Measurements from ENCODE around the gene LONRF3. TPM values are rescaled to one million over a fixed set of nuclear protein-coding genes. Genes with fewer than 3 reads are reported as not detected.
"Not testable (repeated sequence)": the region's sequence is repeated elsewhere in the genome, so short reads cannot be mapped to it uniquely, and the experiment has no call there.

LONRF3 gene
- polyA plus RNA-seq, 3 donors from 2014 or later, result 1.8 to 3.0 (median 2.3) TPM

GRCh38 chrX:118973389-118974087, 880 bp upstream of the LONRF3 start:
- H3K27me3 Mint-ChIP-seq (ENCODE audit: low read depth in 3 of 3), result peaks cover 14 to 18% (median 14%) of the 10 kb centered on the region in 3 donors
- no peaks in the 10 kb centered on the region for H3K9me3 Mint-ChIP-seq
- peaks cover 26 to 28% of the 10 kb centered on the region in 2 donors for H3K4me1 Mint-ChIP-seq
- H3K36me3 Mint-ChIP-seq, result no peaks in the 10 kb centered on the region
- H3K27ac Mint-ChIP-seq, result peak overlapping the region in 1 of 6 donors; percentile 96
- H3K4me3 Mint-ChIP-seq, result peak overlapping the region; percentile 35 to 89 (median 83)
- DNase-seq, result no peak

GRCh38 chrX:118974908-118975671, 672 bp downstream of the LONRF3 start:
- Mint-ChIP-seq H3K36me3 (no peaks in the 10 kb centered on the region), H3K27ac (peak overlapping the region; percentile 90 to 99 (median 96)), H3K27me3 (ENCODE audit: low read depth in 3 of 3) (peaks cover 14 to 18% (median 14%) of the 10 kb centered on the region in 3 donors), H3K9me3 (no peaks in the 10 kb centered on the region), H3K4me3 (peak overlapping the region; percentile 88 to 99 (median 89)), H3K4me1 (peaks cover 26 to 28% of the 10 kb centered on the region in 2 donors)
- DNase-seq, result peak; percentile 71 to 76 (median 74)

DNA sequence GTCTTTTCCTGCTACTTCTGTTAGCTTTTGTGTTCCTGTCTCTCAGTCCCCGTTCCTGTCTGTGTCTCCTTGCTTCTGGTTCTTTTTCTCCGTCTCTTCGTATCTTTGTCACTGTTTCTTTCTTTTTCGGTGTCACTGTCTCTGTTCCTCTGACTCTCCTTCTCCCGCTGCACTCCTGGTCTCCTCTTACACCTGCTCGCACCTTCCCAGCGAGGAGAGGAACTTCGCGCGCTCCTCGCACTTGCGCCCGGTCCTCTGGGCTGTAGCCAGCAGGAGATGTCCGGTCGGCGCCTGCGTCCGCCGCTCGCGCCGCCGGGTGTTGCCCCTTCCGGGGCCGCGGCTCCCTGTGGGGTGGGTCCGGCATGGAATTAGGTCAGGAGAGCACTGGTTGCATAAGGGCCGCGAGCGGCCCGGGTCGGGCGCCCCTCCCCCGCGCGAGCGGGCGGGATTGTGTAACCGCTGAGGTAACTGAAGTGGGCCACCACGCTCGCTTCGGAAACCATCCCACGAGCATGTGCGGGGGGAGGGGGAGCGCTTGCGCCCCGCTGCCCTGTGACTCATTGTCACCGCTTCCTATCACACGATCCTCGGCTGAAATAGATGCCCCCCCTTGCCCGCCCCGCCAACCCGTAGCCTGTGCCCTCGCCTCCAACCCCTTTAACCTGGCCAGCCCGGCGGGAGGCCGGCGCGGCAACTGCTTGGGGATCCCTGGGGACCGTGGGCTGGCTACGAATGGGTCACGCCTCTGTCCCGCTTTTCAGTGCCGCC, 1.6 kb downstream of the LONRF3 start:
- peaks cover 14 to 18% (median 14%) of the 10 kb centered on the region in 3 donors for H3K27me3 Mint-ChIP-seq (ENCODE audit: low read depth in 3 of 3)
- peak overlapping the region; percentile 89 to 99 (median 95) for H3K27ac Mint-ChIP-seq
- no peaks in the 10 kb centered on the region for H3K9me3 Mint-ChIP-seq
- H3K36me3 Mint-ChIP-seq, result no peaks in the 10 kb centered on the region
- peak overlapping the region; percentile 87 to 99 (median 89) for H3K4me3 Mint-ChIP-seq
- H3K4me1 Mint-ChIP-seq, result peaks cover 26 to 28% of the 10 kb centered on the region in 2 donors
- peak; percentile 77 to 83 (median 77) for DNase-seq

DNA sequence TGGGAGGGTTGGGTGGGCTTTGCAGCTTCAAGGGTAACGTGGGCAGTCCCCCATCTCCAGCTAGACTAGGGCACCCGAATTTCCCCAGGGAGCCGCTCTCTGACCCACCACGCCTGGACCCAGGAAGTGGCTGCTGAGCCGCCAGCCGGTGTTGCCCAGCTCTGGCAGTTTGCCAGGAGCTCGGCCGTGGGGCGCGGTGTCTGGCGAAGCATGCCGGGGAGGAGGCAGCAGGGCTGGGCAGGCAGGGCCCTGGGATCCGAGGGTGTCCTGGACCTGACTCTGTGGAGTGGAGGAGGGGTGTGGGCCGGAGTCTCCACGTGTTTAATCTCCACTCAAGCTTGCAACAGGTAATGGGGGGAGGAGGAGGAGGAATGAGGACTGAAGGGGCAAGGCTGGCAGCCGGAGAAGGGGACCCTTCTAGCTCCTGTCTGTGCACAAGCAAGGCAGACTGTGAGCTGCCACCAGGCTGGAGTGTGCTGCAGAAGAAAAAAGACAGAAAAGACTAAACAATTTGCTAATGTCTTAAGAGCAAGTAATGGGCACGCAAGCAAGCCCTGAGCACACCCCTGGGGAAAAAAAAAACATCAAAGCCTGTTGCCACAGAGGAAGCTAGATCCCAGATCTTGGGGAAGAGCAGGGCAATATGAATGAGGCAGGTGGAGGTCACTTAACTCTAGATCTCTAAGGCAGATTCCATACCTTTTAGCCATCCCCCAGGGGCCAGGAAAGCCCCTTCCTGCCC, 2.4 kb downstream of the LONRF3 start:
- Mint-ChIP-seq H3K27me3 (ENCODE audit: low read depth in 3 of 3) (peaks cover 11 to 18% (median 14%) of the 10 kb centered on the region in 3 donors), H3K36me3 (no peaks in the 10 kb centered on the region), H3K9me3 (no peaks in the 10 kb centered on the region), H3K4me1 (peaks cover 26 to 28% of the 10 kb centered on the region in 2 donors), H3K27ac (peak overlapping the region in 5 of 6 donors; percentile 45 to 90 (median 69)), H3K4me3 (peak overlapping the region; percentile 60 to 99 (median 89))
- DNase-seq, result peak; percentile 45 to 46 (median 46)

DNA sequence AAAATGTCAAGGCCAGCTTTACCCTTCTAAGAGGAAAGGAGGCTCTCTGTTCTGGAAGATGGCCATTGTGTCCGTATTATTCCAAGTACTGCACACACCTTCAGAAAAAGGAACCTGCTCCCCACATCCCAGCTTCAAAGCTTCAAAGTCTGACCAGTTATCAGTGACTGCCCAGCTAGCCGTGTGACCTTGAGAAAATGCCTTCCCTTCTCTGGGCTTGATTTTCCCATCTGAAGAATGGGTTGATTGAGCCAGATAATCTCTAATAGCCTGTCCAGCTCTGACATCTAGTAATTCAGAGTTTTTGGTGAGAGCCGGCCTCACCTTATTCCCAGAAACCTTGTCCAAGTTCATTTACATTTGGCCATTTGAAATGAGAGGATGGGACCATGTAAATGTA, 3.0 kb downstream of the LONRF3 start:
- peak overlapping the region; percentile 10 to 99 (median 88) for H3K4me3 Mint-ChIP-seq
- H3K4me1 Mint-ChIP-seq, result peaks cover 26 to 28% of the 10 kb centered on the region in 2 donors
- no peak for DNase-seq
- H3K27me3 Mint-ChIP-seq (ENCODE audit: low read depth in 3 of 3), result peaks cover 11 to 18% (median 14%) of the 10 kb centered on the region in 3 donors
- no peaks in the 10 kb centered on the region for H3K9me3 Mint-ChIP-seq
- H3K27ac Mint-ChIP-seq, result peak overlapping the region in 3 of 6 donors; percentile 45 to 90 (median 45)
- H3K36me3 Mint-ChIP-seq, result peaks cover 0 to 1% (median 0%) of the 10 kb centered on the region in 3 donors

DNA sequence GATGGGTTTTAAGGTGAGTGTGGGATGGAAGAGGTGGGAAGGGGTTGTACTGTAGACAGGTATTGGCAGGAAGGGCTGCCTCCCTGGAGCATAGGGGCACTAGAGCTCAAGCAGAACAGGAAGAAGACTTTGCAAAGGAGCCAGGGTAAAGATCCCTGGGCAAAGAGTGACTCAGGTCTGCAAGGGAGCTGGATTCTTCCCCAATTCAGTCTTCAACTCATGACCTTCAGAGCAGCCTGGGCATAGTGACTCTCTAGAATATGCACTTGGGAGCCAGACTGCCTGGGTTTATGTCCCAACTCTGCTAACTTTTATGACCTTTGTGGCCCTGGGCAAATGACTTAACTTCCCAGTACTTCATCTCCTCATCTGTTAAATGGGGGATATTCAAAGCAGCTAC, 4.0 kb downstream of the LONRF3 start:
- Mint-ChIP-seq H3K27me3 (ENCODE audit: low read depth in 3 of 3) (peaks cover 12 to 14% (median 14%) of the 10 kb centered on the region in 3 donors), H3K4me3 (no peak overlapping the region), H3K4me1 (peaks cover 26 to 27% of the 10 kb centered on the region in 2 donors), H3K36me3 (peaks cover 0 to 9% (median under 1%) of the 10 kb centered on the region in 3 donors), H3K9me3 (no peaks in the 10 kb centered on the region), H3K27ac (no peak overlapping the region)
- DNase-seq, result no peak

GRCh38 chrX:118980761-118981160, 6.3 kb downstream of the LONRF3 start:
- H3K4me1 Mint-ChIP-seq, result peaks cover 14 to 18% of the 10 kb centered on the region in 2 donors
- peaks cover 0 to 9% (median 6%) of the 10 kb centered on the region in 3 donors for H3K36me3 Mint-ChIP-seq
- no peaks in the 10 kb centered on the region for H3K9me3 Mint-ChIP-seq
- no peak overlapping the region for H3K4me3 Mint-ChIP-seq
- H3K27ac Mint-ChIP-seq, result no peak overlapping the region
- peaks cover 3 to 8% (median 3%) of the 10 kb centered on the region in 3 donors for H3K27me3 Mint-ChIP-seq (ENCODE audit: low read depth in 3 of 3)
- DNase-seq, result no peak

GRCh38 chrX:118983513-118983912, 9.1 kb downstream of the LONRF3 start:
- H3K4me1 Mint-ChIP-seq, result no peaks in the 10 kb centered on the region
- H3K36me3 Mint-ChIP-seq, result peaks cover 4 to 15% (median 9%) of the 10 kb centered on the region in 3 donors
- peak overlapping the region in 1 of 6 donors; percentile 48 for H3K27ac Mint-ChIP-seq
- no peaks in the 10 kb centered on the region for H3K9me3 Mint-ChIP-seq
- no peak for DNase-seq
- no peak overlapping the region for H3K4me3 Mint-ChIP-seq
- H3K27me3 Mint-ChIP-seq (ENCODE audit: low read depth in 3 of 3), result peaks cover 2 to 6% (median 3%) of the 10 kb centered on the region in 3 donors

GRCh38 chrX:118988911-118989310, 14.5 kb downstream of the LONRF3 start:
- Mint-ChIP-seq H3K4me1 (peaks cover 9% of the 10 kb centered on the region in 2 donors), H3K27ac (no peak overlapping the region), H3K4me3 (no peak overlapping the region), H3K36me3 (peaks cover 12 to 31% (median 13%) of the 10 kb centered on the region in 3 donors), H3K9me3 (no peaks in the 10 kb centered on the region), H3K27me3 (ENCODE audit: low read depth in 3 of 3) (peaks cover 1 to 7% (median 4%) of the 10 kb centered on the region in 3 donors)
- no peak for DNase-seq

- Mint-ChIP-seq H3K27ac (no peak overlapping the region), H3K4me3 (no peak overlapping the region), H3K36me3 (peaks cover 13 to 30% (median 14%) of the 10 kb centered on the region in 3 donors)
Measured at GRCh38 chrX:118989886-118990285, 15.5 kb downstream of the LONRF3 start.

GRCh38 chrX:118990512-118991227, 16.3 kb downstream of the LONRF3 start:
- Mint-ChIP-seq H3K27me3 (ENCODE audit: low read depth in 3 of 3) (peaks cover 0 to 5% (median 5%) of the 10 kb centered on the region in 3 donors), H3K4me1 (peaks cover 9% of the 10 kb centered on the region in 2 donors), H3K27ac (no peak overlapping the region), H3K4me3 (no peak overlapping the region), H3K36me3 (peaks cover 13 to 35% (median 21%) of the 10 kb centered on the region in 3 donors), H3K9me3 (peaks cover 0 to 1% (median 0%) of the 10 kb centered on the region in 6 donors)
- DNase-seq, result no peak

More at GRCh38 chrX:118989886-118990285, 15.5 kb downstream of the LONRF3 start:
- peaks cover 1 to 7% (median 5%) of the 10 kb centered on the region in 3 donors for H3K27me3 Mint-ChIP-seq (ENCODE audit: low read depth in 3 of 3)
- DNase-seq, result no peak
- H3K9me3 Mint-ChIP-seq, result no peaks in the 10 kb centered on the region
- H3K4me1 Mint-ChIP-seq, result peaks cover 9% of the 10 kb centered on the region in 2 donors

DNA sequence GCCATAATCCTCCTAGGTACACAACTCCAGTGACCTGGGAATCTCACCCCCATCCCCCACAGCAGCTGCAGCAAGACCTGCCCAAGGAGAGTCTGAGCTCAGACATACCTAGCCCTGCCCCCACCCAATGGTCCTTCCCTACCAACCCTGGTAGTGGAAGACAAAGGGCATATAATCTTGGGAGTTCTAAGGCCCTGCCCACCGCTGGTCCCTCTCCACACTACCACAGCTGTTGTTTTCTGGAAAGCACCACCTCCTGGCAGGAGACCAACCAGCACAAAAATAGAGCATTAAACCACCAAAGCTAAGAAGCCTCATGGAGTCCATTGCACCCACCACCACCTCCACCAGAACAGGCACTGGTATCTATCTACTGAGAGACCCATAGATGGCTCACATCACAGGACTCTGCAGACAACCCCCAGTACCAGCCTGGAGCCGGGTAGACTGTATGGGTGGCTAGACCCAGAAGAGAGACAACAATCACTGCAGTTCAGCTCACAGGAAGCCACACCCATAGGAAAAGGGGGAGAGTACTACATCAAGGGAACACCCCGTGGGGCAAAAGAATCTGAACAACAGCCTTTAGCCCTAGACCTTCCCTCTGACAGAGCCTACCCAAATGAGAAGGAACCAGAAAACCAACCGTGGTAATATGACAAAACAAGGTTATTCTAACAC, 18.2 kb downstream of the LONRF3 start:
- H3K27ac Mint-ChIP-seq; H3K27me3 Mint-ChIP-seq (ENCODE audit: low read depth in 3 of 3); H3K4me1 Mint-ChIP-seq; H3K9me3 Mint-ChIP-seq; H3K4me3 Mint-ChIP-seq; DNase-seq: not testable (repeated sequence)
- peaks cover 12 to 34% (median 28%) of the 10 kb centered on the region in 3 donors for H3K36me3 Mint-ChIP-seq

Data from immature natural killer cell (primary cell).